ENCODE data around the gene FGFR3.

FGFR3 gene

DNA sequence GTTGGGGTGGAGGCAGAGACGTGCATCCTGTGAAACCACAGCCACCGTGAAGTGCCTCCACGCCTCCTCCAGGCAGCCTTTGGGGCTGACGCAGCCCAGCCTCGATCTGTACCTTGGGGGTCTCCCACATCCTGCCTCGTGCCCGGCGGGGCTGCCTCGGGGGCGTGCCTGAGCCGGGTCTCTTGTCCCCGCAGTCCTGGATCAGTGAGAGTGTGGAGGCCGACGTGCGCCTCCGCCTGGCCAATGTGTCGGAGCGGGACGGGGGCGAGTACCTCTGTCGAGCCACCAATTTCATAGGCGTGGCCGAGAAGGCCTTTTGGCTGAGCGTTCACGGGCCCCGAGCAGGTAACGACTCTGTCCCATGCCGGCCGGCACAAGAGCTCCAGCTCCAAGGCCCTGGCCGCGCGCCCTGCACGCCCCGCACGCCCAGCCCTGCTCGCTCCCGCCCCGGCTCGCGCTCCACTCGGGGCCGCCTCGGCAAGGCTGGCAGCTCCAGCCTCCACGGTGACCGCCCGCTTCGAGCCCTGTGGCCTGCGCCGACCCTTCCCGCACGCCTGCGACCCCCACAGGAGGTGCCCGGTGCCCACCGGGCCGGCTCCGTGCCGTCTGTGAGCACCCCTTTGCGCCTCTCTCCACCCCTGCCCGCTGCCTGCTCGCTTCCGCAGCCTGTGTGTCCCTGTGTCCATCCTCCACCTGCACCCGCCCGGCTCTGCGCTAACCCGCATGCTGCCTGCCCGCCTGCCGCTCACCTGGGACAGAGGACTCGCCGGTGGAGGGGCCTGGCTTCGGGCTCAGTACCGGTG, 9.8 kb downstream of the FGFR3 start:
- no peaks in the 10 kb centered on the region for H3K27me3 ChIP-seq (ENCODE audit: low read depth, low read length)
- H3K79me2 ChIP-seq (ENCODE audit: low read length), result no peaks in the 10 kb centered on the region
- TF ChIP-seq, protein P1, sequence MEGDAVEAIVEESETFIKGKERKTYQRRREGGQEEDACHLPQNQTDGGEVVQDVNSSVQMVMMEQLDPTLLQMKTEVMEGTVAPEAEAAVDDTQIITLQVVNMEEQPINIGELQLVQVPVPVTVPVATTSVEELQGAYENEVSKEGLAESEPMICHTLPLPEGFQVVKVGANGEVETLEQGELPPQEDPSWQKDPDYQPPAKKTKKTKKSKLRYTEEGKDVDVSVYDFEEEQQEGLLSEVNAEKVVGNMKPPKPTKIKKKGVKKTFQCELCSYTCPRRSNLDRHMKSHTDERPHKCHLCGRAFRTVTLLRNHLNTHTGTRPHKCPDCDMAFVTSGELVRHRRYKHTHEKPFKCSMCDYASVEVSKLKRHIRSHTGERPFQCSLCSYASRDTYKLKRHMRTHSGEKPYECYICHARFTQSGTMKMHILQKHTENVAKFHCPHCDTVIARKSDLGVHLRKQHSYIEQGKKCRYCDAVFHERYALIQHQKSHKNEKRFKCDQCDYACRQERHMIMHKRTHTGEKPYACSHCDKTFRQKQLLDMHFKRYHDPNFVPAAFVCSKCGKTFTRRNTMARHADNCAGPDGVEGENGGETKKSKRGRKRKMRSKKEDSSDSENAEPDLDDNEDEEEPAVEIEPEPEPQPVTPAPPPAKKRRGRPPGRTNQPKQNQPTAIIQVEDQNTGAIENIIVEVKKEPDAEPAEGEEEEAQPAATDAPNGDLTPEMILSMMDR (IDR thresholded peaks at IDR 0.05; ENCODE audit: low read depth, low read length), result no peak
- no peak for TF ChIP-seq EZH2phosphoT487 (IDR thresholded peaks at IDR 0.05; ENCODE audit: low read depth)
- H3K4me1 ChIP-seq (ENCODE audit: low read length), result no peaks in the 10 kb centered on the region
- H3K9me3 ChIP-seq (ENCODE audit: insufficient read depth, low read length), result no peaks in the 10 kb centered on the region
- no peak overlapping the region for H3K9ac ChIP-seq (ENCODE audit: low read length)
- H3K4me3 ChIP-seq (ENCODE audit: low read length), result no peak overlapping the region
- no peak overlapping the region for H3K27ac ChIP-seq (ENCODE audit: low read length)
- no peaks in the 10 kb centered on the region for H3K36me3 ChIP-seq (replicated peaks; ENCODE audit: low read depth, low read length)
- H4K20me1 ChIP-seq (ENCODE audit: insufficient read depth, low read length), result no peaks in the 10 kb centered on the region
- H3K4me2 ChIP-seq (ENCODE audit: low read length), result no peak overlapping the region
- no peak overlapping the region for H2AFZ ChIP-seq (ENCODE audit: low read depth, low read length)

DNA sequence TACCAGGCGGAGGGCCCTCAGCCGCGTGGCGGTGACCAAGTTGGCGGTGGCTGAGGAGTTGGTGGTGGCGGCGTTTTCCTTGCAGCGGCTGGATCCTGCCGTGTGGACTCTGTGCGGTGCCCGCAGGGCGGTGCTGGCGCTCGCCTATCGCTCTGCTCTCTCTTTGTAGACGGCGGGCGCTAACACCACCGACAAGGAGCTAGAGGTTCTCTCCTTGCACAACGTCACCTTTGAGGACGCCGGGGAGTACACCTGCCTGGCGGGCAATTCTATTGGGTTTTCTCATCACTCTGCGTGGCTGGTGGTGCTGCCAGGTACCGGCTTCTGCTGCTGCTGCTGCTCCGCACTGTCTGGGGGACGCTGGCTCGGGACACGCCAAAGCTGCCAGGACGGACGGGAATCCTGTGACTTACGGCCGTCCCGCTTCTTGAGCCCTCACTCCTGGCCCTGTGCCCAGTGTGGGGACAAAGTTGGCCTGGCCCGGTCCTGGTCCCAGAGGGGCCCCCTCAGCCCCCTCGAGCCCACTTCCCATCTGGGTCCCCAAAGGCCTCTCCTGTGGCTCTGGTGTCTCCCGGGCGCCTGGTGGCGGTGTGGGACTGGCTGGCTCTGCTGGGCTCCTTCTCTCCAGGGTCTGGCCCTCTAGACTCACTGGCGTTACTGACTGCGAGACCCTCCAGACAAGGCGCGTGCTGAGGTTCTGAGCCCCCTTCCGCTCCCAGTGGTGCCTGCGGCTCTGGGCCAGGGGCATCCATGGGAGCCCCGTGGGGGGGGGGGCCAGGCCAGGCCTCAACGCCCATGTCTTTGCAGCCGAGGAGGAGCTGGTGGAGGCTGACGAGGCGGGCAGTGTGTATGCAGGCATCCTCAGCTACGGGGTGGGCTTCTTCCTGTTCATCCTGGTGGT, 10.7 kb downstream of the FGFR3 start:
- Histone ChIP-seq H3K27ac (ENCODE audit: low read length) (no peak overlapping the region), H3K79me2 (ENCODE audit: low read length) (no peaks in the 10 kb centered on the region), H3K36me3 (replicated peaks; ENCODE audit: low read depth, low read length) (no peaks in the 10 kb centered on the region)

DNA sequence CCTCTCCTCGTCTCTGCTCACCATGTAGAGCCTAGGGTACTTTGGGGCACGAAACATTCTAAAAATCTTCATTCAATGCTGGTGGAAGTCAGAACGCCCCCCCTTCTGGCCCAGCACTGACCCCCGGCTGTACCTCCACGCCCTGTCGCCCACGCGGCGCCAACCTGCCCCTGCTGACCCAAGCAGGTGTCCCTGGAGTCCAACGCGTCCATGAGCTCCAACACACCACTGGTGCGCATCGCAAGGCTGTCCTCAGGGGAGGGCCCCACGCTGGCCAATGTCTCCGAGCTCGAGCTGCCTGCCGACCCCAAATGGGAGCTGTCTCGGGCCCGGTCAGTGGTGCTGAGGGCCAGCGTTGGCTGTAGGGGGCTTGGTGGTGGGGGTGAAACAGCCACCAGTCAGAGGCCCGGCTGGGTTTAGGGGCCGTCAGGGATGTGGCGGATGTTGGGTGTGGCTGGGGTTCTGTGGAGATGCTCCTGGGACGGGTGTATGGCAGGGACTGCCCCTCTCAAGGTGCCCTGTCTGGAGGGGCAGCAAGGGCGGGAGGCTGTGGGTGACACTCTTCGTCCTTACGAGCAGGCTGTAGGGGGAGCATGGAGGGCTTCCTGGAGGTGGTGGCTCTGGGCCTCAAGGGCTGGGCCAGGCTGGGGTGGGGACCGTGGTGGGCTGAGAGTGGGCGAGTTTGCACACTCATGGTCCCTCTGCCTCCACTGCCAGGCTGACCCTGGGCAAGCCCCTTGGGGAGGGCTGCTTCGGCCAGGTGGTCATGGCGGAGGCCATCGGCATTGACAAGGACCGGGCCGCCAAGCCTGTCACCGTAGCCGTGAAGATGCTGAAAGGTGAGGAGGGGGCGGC, 11.8 kb downstream of the FGFR3 start:
- Histone ChIP-seq H3K4me1 (ENCODE audit: low read length) (no peaks in the 10 kb centered on the region), H2AFZ (ENCODE audit: low read depth, low read length) (no peak overlapping the region), H3K36me3 (replicated peaks; ENCODE audit: low read depth, low read length) (no peaks in the 10 kb centered on the region), H3K4me3 (ENCODE audit: low read length) (no peak overlapping the region), H3K79me2 (ENCODE audit: low read length) (no peaks in the 10 kb centered on the region), H3K9me3 (ENCODE audit: insufficient read depth, low read length) (no peaks in the 10 kb centered on the region), H3K27ac (ENCODE audit: low read length) (no peak overlapping the region), H3K27me3 (ENCODE audit: low read depth, low read length) (no peaks in the 10 kb centered on the region), H3K9ac (ENCODE audit: low read length) (no peak overlapping the region), H4K20me1 (ENCODE audit: insufficient read depth, low read length) (no peaks in the 10 kb centered on the region), H3K4me2 (ENCODE audit: low read length) (no peak overlapping the region)
- TF ChIP-seq, protein P1 (IDR thresholded peaks at IDR 0.05; ENCODE audit: low read depth, low read length), result no peak
- no peak for TF ChIP-seq EZH2phosphoT487 (IDR thresholded peaks at IDR 0.05; ENCODE audit: low read depth)

More for the DNA sequence above, 10.7 kb downstream of the FGFR3 start:
- Histone ChIP-seq H3K4me1 (ENCODE audit: low read length) (no peaks in the 10 kb centered on the region), H3K27me3 (ENCODE audit: low read depth, low read length) (no peaks in the 10 kb centered on the region), H2AFZ (ENCODE audit: low read depth, low read length) (no peak overlapping the region), H3K4me2 (ENCODE audit: low read length) (no peak overlapping the region), H3K9me3 (ENCODE audit: insufficient read depth, low read length) (no peaks in the 10 kb centered on the region), H3K9ac (ENCODE audit: low read length) (no peak overlapping the region), H3K4me3 (ENCODE audit: low read length) (no peak overlapping the region), H4K20me1 (ENCODE audit: insufficient read depth, low read length) (no peaks in the 10 kb centered on the region)
- no peak for TF ChIP-seq EZH2phosphoT487 (IDR thresholded peaks at IDR 0.05; ENCODE audit: low read depth)
- TF ChIP-seq, protein P1 (IDR thresholded peaks at IDR 0.05; ENCODE audit: low read depth, low read length), result no peak
